Endothelial cell of umbilical vein (primary cell): ENCODE data around the gene TOMM6. TPM values are rescaled to one million over a fixed set of nuclear protein-coding genes. Genes with fewer than 3 reads are reported as not detected.

Experiments used
- BruUV-seq: library from RNA; stranded (reverse); fragments of 400-500 nt; replicated peaks from 2 replicates; lab custom pipeline; 2021; lab: Mats Ljungman, UMichigan
- CTCF ChIA-PET: fragments of 300-600, 350-600 bp; sonication (Branson Sonifier 250); formaldehyde crosslinking; loops from one replicate; lab custom pipeline; 2021; ENCODE audit warnings: antibody characterized with exemption, inconsistent platforms; lab: Charles Lee
- POLR2A ChIA-PET: fragments of 300-600, 350-600 bp; sonication (Branson Sonifier 250); formaldehyde crosslinking; loops from one replicate; lab custom pipeline; 2021; ENCODE audit warnings: antibody characterized with exemption, inconsistent platforms; lab: Charles Lee
- DNase-seq: peaks from one replicate; pipeline ENCODE4 v3.0.0-alpha.2; 2011; ENCODE audit warnings: low read depth, low spot score
- FAIRE-seq: peaks from 2 replicates; lab custom pipeline; 2011; peaks lifted over from hg19 to GRCh38; lab: Jason Lieb, UNC
- H2AFZ ChIP-seq: 2 replicates; pipeline ENCODE4 v1.6.0; 2012; ENCODE audit warnings: low read depth, low read length, control low read depth, inconsistent platforms
- H3K27ac ChIP-seq: 2 replicates; pipeline ENCODE4 v1.5.1; 2011; ENCODE audit warnings: low read depth, mild to moderate bottlenecking, control low read depth, low read length, moderate library complexity; ENCODE audit not compliant: insufficient read depth
- H3K27me3 ChIP-seq, 2 experiments: 2 replicates each; pipeline versions ENCODE4 v1.6.0 to v1.6.1; 2011; ENCODE audit warnings: low read length in 2 of 2, mixed read lengths in 1 of 2; ENCODE audit not compliant: control insufficient read depth in 2 of 2, insufficient read depth in 2 of 2
- H3K36me3 ChIP-seq, 2 experiments: 2 replicates in 1 of 2; 3 replicates in 1 of 2; pipeline ENCODE4 v1.5.1; 2011; ENCODE audit warnings: low read length in 2 of 2, mild to moderate bottlenecking in 1 of 2, moderate library complexity in 1 of 2; ENCODE audit not compliant: control insufficient read depth in 2 of 2, insufficient read depth in 2 of 2; ENCODE audit errors: extremely low read depth in 1 of 2
- H3K4me1 ChIP-seq: 3 replicates; pipeline ENCODE4 v1.5.1; 2011; ENCODE audit warnings: mild to moderate bottlenecking, low read length; ENCODE audit not compliant: control insufficient read depth, insufficient read depth; ENCODE audit errors: extremely low read depth
- H3K4me2 ChIP-seq: 2 replicates; pipeline ENCODE4 v1.6.1; 2011; ENCODE audit warnings: low read length, control low read depth, mixed read lengths; ENCODE audit not compliant: insufficient read depth
- H3K4me3 ChIP-seq, 3 experiments: fragments of 200-600 bp in 1 of 3; sonication (generic), shearing (Covaris generic) in 1 of 3; replicated peaks in 1 of 3; 2 replicates each; pipeline ENCODE4 v1.5.1; 2011 to 2016; ENCODE audit warnings: control low read depth in 3 of 3, low read length in 3 of 3, mild to moderate bottlenecking in 2 of 3, inconsistent platforms in 1 of 3, low read depth in 1 of 3, moderate library complexity in 1 of 3; ENCODE audit not compliant: insufficient read depth in 1 of 3
- H3K79me2 ChIP-seq: 2 replicates; pipeline ENCODE4 v1.6.0; 2012; ENCODE audit warnings: low read length, inconsistent platforms; ENCODE audit not compliant: control insufficient read depth, insufficient read depth
- H3K9ac ChIP-seq: replicated peaks from 2 replicates; pipeline ENCODE3; 2011; ENCODE audit warnings: low read length, control low read depth; ENCODE audit not compliant: insufficient read depth; ENCODE audit errors: extremely low read depth
- H3K9me1 ChIP-seq: replicated peaks from 3 replicates; pipeline ENCODE4 v1.6.0; 2011; ENCODE audit warnings: mild to moderate bottlenecking, low read length; ENCODE audit not compliant: control insufficient read depth, insufficient read depth; ENCODE audit errors: extremely low read depth
- H3K9me3 ChIP-seq: replicated peaks from 2 replicates; pipeline ENCODE4 v1.5.1; 2012; ENCODE audit warnings: low read length, inconsistent platforms; ENCODE audit not compliant: control insufficient read depth, insufficient read depth
- H4K20me1 ChIP-seq: replicated peaks from 2 replicates; pipeline ENCODE3; 2011; ENCODE audit warnings: mild to moderate bottlenecking, low read length; ENCODE audit not compliant: control insufficient read depth, insufficient read depth; ENCODE audit errors: extremely low read depth
- EZH2 ChIP-seq: IDR thresholded peaks from 2 replicates; pipeline ENCODE4 v1.6.1; 2012; ENCODE audit warnings: borderline replicate concordance, low read depth, mild to moderate bottlenecking, moderate library complexity, low read length, inconsistent platforms; ENCODE audit not compliant: severe bottlenecking
- FOS ChIP-seq: IDR thresholded peaks from 2 replicates; pipeline ENCODE4 v1.6.1; 2011; ENCODE audit warnings: mild to moderate bottlenecking, low read length, moderate library complexity, borderline replicate concordance; ENCODE audit not compliant: insufficient read depth
- GATA2 ChIP-seq: IDR thresholded peaks from 2 replicates; pipeline ENCODE4 v1.7.0; 2011; ENCODE audit warnings: low read depth, mild to moderate bottlenecking, moderate library complexity, mixed read lengths, low read length; ENCODE audit not compliant: insufficient read length, insufficient read depth
- JUN ChIP-seq: IDR thresholded peaks from 2 replicates; pipeline ENCODE4 v1.6.1; 2011; ENCODE audit warnings: borderline replicate concordance, low read depth; ENCODE audit not compliant: insufficient read length, insufficient read depth
- MAX ChIP-seq: IDR thresholded peaks from 2 replicates; pipeline ENCODE4 v1.6.1; 2011; ENCODE audit not compliant: insufficient read depth, insufficient read length
- MYC ChIP-seq: IDR thresholded peaks from one replicate; pipeline ENCODE4 v1.6.1; 2011; ENCODE audit warnings: mild to moderate bottlenecking, low read depth, low read length
- POLR2A ChIP-seq: IDR thresholded peaks from 2 replicates; pipeline ENCODE4 v1.6.1; 2012; ENCODE audit warnings: low read depth, mild to moderate bottlenecking, control low read depth, low read length
- POLR2AphosphoS5 ChIP-seq: IDR thresholded peaks from 2 replicates; pipeline ENCODE4 v1.6.1; 2012; ENCODE audit warnings: low read depth, mild to moderate bottlenecking, control low read depth, low read length, moderate library complexity; ENCODE audit not compliant: insufficient read depth
- dilution Hi-C: fragments of 300-500 bp; cut with MboI; formaldehyde crosslinking; loops from one replicate; pipeline ENCODE4 v1.15.0; 2019; ENCODE audit warnings: low sequenced_read_pairs; ENCODE audit not compliant: extremely low pct_ligation_motif_present
- intact Hi-C: fragments of 100-400 bp; cut with micrococcal nuclease; formaldehyde crosslinking; loops from one replicate; pipeline ENCODE4 v1.10.0; 2022
- polyA plus RNA-seq, 4 experiments: library from polyadenylated mRNA; depleted of rRNA in 3 of 4; stranded (reverse) in 3 of 4; unstranded in 1 of 4; fragments of >200 nt; gene quantifications; 2 replicates each; pipeline versions ENCODE4 v1.2.1 to v1.2.3, GENCODE V29; 2011 to 2012; ENCODE audit warnings: missing spikeins in 1 of 4
- total RNA-seq: library from RNA; stranded (reverse); gene quantifications from 2 replicates; pipeline ENCODE4 v1.2.3, GENCODE V29; 2021
- TF ChIP-seq, protein P1 (sequence below), 2 donors: IDR thresholded peaks; 1 replicate in 1 of 2; 2 replicates in 1 of 2; pipeline ENCODE4 v1.5.1; 2011; ENCODE audit warnings: low read length in 2 of 2, mild to moderate bottlenecking in 2 of 2, moderate library complexity in 2 of 2, control low read depth in 1 of 2, inconsistent platforms in 1 of 2, low read depth in 1 of 2; ENCODE audit not compliant: insufficient read depth in 1 of 2; ENCODE audit errors: extremely low read depth in 1 of 2

Gene TOMM6
- total and polyA plus RNA-seq, 2 donors (not counting 3 experiments of a cell fraction or from before 2014, with no cell fraction given), result 233 to 527 TPM

- no peaks in the 10 kb centered on the region for H4K20me1 ChIP-seq
- H3K27ac ChIP-seq, result no peak overlapping the region
- no peaks in the 10 kb centered on the region for H3K79me2 ChIP-seq
- TF ChIP-seq POLR2AphosphoS5 (no peak), POLR2A (no peak), FOS (no peak), EZH2 (no peak), MAX (no peak), GATA2 (no peak), JUN (no peak), MYC (no peak)
- TF ChIP-seq, protein P1, sequence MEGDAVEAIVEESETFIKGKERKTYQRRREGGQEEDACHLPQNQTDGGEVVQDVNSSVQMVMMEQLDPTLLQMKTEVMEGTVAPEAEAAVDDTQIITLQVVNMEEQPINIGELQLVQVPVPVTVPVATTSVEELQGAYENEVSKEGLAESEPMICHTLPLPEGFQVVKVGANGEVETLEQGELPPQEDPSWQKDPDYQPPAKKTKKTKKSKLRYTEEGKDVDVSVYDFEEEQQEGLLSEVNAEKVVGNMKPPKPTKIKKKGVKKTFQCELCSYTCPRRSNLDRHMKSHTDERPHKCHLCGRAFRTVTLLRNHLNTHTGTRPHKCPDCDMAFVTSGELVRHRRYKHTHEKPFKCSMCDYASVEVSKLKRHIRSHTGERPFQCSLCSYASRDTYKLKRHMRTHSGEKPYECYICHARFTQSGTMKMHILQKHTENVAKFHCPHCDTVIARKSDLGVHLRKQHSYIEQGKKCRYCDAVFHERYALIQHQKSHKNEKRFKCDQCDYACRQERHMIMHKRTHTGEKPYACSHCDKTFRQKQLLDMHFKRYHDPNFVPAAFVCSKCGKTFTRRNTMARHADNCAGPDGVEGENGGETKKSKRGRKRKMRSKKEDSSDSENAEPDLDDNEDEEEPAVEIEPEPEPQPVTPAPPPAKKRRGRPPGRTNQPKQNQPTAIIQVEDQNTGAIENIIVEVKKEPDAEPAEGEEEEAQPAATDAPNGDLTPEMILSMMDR (IDR thresholded peaks at IDR 0.05; ENCODE audit: extremely low read depth in 1 of 2, insufficient read depth in 1 of 2, low read depth in 1 of 2, low read length in 2 of 2), result no peak
- H3K4me3 ChIP-seq, result no peak overlapping the region
- ChIA-PET POLR2A (no interaction called here), CTCF (no interaction called here)
- DNase-seq (no peak), FAIRE-seq (no peak)
- peaks cover 0 to 3% of the 10 kb centered on the region in 2 experiments for H3K27me3 ChIP-seq
- intact Hi-C loops (no loop called here), dilution Hi-C loops (no loop called here)
- H3K9me1 ChIP-seq, result no peaks in the 10 kb centered on the region
- no TSS peak for BruUV-seq
- H3K9me3 ChIP-seq, result no peaks in the 10 kb centered on the region
- H3K36me3 ChIP-seq, result no peaks in the 10 kb centered on the region
- no peak overlapping the region for H2AFZ ChIP-seq
- no peak overlapping the region for H3K4me2 ChIP-seq
- no peak overlapping the region for H3K9ac ChIP-seq
- no peaks in the 10 kb centered on the region for H3K4me1 ChIP-seq
Measured at GRCh38 chr6:41744236-41744787, 43.2 kb upstream of the TOMM6 start.
